HUES48 (cell line): ENCODE measurements around the gene TSPAN3.
A peak's percentile ranks its signal among the peaks of the same experiment; 100 is the strongest.

Experiments
- H3K27ac ChIP-seq: one replicate; pipeline ENCODE4 v1.7.0; 2013; ENCODE audit warnings: low read depth, low read length, inconsistent platforms
- H3K27me3 ChIP-seq: 2 replicates; pipeline ENCODE4 v1.6.1; 2013; ENCODE audit warnings: mild to moderate bottlenecking, low read length; ENCODE audit not compliant: control insufficient read depth, insufficient read depth
- H3K36me3 ChIP-seq: 2 replicates; pipeline ENCODE4 v1.6.1; 2013; ENCODE audit warnings: low read length; ENCODE audit not compliant: control insufficient read depth, insufficient read depth
- H3K4me1 ChIP-seq: 2 replicates; pipeline ENCODE4 v1.6.1; 2013; ENCODE audit warnings: mild to moderate bottlenecking, low read length; ENCODE audit not compliant: control insufficient read depth, insufficient read depth
- H3K4me3 ChIP-seq: 2 replicates; pipeline ENCODE4 v1.5.1; 2013; ENCODE audit warnings: mild to moderate bottlenecking, low read depth, low read length
- H3K9ac ChIP-seq: 2 replicates; pipeline ENCODE4 v1.6.1; 2013; ENCODE audit warnings: mild to moderate bottlenecking, low read depth, low read length, moderate library complexity
- H3K9me3 ChIP-seq: 2 replicates; pipeline ENCODE4 v1.6.1; 2013; ENCODE audit warnings: low read length; ENCODE audit not compliant: control insufficient read depth, insufficient read depth

Gene TSPAN3

DNA sequence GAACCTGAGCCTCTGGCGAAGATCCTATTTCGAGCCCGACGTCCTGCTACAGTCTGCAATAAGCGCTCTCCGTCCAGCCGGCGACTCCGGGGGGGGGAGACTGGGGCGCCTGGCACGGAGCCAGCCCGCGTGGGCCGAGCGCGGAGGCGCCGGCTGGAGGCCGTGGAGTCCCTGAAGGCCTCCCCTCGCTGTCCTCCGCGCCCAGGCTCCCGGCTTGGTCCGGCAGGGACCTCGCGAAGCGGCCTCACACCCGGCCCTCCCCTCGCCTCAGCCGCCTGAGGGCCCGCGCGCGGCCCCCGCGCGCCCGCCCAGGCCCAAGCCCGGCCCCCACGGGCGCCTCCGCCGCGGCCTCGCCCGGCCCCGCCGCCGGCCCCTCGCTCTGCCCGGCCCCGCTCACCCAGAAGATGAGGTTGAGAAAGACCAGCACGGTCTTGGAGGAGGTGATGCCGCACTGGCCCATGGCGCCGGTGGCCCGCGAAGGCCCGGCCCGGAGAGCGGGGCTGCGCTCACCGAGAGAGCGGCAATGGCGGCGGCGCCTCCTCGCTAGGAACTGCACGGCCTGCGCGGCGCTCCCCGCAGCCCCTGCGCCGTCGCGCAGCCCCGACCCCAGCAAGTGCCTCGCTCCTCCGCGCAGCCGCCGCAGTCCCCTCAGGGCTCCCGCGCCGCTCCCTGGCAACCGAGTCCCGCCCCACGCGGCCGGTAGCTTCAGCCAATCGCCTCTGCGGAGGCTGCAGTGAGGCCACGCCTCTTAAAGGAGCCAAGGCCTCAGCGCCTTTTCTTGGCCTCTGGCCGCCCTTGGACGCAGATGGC is at the start of gene TSPAN3:
TSS of gene TSPAN3 (minus strand) at position 615 of the 810 bp plus-strand sequence. CDS start at position 460, 155 bp downstream.
- H3K4me1 ChIP-seq, result peaks cover 12% of the 10 kb centered on the region
- peak within 1 kb of the TSS; percentile 78 for H3K4me3 ChIP-seq
- no peaks in the 10 kb centered on the region for H3K9me3 ChIP-seq
- H3K9ac ChIP-seq, result peak within 1 kb of the TSS; percentile 84
- H3K27ac ChIP-seq, result peak within 1 kb of the TSS; percentile 77
- peaks cover 4% of the 10 kb centered on the region for H3K27me3 ChIP-seq
- H3K36me3 ChIP-seq, result peaks cover 9% of the 10 kb centered on the region; the same call in 1 of the 2 replicates

DNA sequence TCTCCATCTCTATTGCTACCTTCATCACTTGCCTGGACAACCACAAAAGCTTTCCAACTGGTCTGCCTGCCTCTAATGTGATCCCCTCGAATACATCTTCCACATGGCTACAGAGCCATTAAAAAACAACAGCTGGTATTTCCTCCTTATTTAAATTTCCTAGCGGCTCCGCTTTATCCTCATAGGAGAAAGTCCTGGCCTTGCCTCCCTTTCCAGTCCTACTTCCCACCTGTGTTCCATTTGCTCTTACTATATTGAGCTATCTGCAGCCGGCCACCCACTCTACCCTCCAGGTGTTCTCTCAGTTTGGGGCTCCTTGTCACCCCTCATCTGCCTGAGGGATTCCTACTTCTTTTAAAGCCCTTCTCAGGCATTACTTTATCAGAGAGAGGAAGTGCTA is 49.7 kb upstream of the TSPAN3 start:
- Histone ChIP-seq H3K27ac (no peak overlapping the region), H3K4me1 (peaks cover 21% of the 10 kb centered on the region), H3K4me3 (no peak overlapping the region), H3K9me3 (no peaks in the 10 kb centered on the region), H3K27me3 (no peaks in the 10 kb centered on the region), H3K9ac (no peak overlapping the region), H3K36me3 (no peaks in the 10 kb centered on the region)

DNA sequence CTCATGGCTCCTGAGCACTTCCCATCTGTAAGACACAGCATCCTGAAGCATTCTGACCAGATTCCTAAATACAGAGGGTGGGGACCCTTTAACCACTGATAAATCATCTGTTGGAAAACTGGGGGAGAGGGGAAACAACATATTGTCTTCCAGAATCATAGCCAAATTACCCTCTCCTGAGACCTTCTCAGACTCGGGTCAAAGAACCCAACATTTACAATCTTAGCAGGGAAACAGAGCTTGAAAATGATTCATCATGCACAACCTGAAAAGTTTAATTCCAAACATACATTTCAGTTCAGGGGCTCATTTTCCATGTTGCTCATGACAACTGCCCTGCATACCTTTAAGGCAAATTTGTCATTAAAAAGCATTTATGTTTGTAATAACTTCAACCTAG is 48.5 kb upstream of the TSPAN3 start:
- Histone ChIP-seq H3K36me3 (peaks cover 5% of the 10 kb centered on the region; the same call in 1 of the 2 replicates), H3K27ac (no peak overlapping the region), H3K9me3 (no peaks in the 10 kb centered on the region), H3K4me1 (peaks cover 21% of the 10 kb centered on the region), H3K9ac (no peak overlapping the region), H3K27me3 (no peaks in the 10 kb centered on the region), H3K4me3 (no peak overlapping the region)

DNA sequence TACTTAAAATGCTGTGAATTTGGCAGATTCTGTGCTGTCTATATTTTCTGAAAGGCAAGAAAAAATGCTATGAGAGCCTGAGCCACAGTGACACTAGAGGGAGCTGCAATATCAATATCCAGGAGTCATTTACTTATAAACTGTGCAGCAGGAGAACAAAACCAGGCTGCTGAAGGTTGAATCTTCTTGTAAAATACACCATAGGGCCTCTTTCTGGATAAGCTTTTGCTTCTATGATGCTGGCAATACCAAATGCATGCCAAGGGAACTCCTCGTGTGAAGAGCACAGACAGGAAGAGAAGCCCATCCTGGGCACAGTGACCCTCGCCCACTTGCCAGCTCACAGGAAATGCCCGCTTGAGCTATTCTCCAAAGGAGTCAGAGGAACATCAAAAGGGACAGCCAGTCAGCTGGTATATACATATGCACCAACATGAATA is 48.0 kb upstream of the TSPAN3 start:
- H3K36me3 ChIP-seq, result peaks cover 7% of the 10 kb centered on the region; the same call in 1 of the 2 replicates
- no peaks in the 10 kb centered on the region for H3K27me3 ChIP-seq
- no peak overlapping the region for H3K4me3 ChIP-seq
- H3K27ac ChIP-seq, result no peak overlapping the region
- H3K4me1 ChIP-seq, result peaks cover 21% of the 10 kb centered on the region
- H3K9ac ChIP-seq, result no peak overlapping the region
- H3K9me3 ChIP-seq, result no peaks in the 10 kb centered on the region

DNA sequence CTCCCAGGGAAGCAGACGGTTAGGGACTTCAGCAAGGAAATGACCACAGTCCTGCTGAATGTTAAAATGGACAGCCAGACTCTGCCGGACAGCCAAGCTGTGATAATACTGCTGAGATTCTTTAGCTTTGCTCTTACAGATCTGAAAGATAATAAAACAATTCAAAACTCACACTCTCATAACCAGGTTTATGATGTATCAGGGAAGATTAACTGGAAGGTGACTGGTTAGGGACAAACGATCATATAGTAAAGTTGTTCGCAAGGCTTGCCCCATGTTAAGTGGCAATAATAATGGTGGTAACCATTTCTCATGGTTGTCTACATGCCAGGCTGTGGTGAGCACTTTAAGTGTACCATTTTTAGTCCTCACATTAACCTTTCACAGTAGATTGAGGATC is 44.3 kb upstream of the TSPAN3 start:
- Histone ChIP-seq H3K9ac (no peak overlapping the region), H3K27me3 (no peaks in the 10 kb centered on the region), H3K27ac (no peak overlapping the region), H3K4me3 (no peak overlapping the region), H3K36me3 (peaks cover 9% of the 10 kb centered on the region; the same call in 1 of the 2 replicates), H3K9me3 (no peaks in the 10 kb centered on the region), H3K4me1 (peaks cover 12% of the 10 kb centered on the region; the same call in 1 of the 2 replicates)

DNA sequence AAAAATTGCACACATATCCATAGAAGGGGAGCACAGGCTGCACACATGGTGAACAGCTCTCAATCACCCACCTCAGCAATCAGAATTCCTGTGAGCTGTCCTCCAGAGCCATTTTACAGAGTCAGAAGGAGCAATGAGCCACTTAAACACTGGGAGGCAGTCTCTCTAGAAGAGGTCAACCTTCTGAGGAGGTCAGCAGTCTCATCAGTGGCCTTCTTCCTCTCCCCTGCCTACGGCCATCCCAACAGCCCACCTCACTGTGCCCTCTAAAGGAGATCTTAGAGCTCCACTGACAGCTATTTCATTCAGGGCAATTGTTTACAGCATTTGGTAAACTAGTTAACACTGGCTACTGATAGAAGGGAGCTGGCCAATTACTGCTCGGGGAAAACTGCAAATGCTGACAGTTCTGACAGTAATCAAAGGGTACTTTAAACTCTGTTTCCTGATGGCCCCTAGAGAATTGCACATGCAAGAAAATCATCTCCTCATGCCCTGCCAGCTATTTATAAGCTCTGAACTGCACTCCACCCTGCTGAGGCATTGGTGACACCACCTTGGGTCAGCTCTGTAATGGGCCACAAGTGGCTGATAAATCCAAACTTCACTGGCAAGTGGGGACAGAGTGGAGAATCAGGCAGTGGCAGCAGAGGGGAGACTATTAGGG is 42.1 kb upstream of the TSPAN3 start:
- no peak overlapping the region for H3K9ac ChIP-seq
- no peaks in the 10 kb centered on the region for H3K9me3 ChIP-seq
- no peaks in the 10 kb centered on the region for H3K27me3 ChIP-seq
- no peaks in the 10 kb centered on the region for H3K4me1 ChIP-seq
- no peak overlapping the region for H3K4me3 ChIP-seq
- no peak overlapping the region for H3K27ac ChIP-seq
- H3K36me3 ChIP-seq, result peaks cover 9% of the 10 kb centered on the region; the same call in 1 of the 2 replicates

DNA sequence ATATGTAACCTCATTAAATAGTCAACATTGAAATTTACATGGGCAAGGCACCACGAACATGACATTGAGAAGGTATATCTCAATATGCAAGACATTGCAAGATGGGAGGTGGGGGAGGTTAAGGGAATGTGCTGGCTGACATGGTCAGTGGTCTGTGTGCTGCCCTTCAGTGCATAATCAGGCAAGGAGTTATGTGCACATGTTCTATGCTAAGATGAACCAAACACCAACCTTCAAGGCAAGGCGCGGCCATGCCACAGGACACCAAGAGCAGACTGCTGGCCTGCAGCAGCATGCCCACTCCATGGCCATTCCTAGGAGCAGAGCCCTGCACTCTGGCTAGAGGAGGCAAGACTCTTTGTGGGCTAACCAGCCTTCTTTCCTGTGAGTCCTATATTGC is 40.9 kb upstream of the TSPAN3 start:
- peaks cover 9% of the 10 kb centered on the region; the same call in 1 of the 2 replicates for H3K36me3 ChIP-seq
- no peak overlapping the region for H3K27ac ChIP-seq
- H3K9ac ChIP-seq, result no peak overlapping the region
- no peaks in the 10 kb centered on the region for H3K9me3 ChIP-seq
- H3K4me1 ChIP-seq, result peaks cover 3% of the 10 kb centered on the region; the same call in 1 of the 2 replicates
- no peak overlapping the region for H3K4me3 ChIP-seq
- no peaks in the 10 kb centered on the region for H3K27me3 ChIP-seq

DNA sequence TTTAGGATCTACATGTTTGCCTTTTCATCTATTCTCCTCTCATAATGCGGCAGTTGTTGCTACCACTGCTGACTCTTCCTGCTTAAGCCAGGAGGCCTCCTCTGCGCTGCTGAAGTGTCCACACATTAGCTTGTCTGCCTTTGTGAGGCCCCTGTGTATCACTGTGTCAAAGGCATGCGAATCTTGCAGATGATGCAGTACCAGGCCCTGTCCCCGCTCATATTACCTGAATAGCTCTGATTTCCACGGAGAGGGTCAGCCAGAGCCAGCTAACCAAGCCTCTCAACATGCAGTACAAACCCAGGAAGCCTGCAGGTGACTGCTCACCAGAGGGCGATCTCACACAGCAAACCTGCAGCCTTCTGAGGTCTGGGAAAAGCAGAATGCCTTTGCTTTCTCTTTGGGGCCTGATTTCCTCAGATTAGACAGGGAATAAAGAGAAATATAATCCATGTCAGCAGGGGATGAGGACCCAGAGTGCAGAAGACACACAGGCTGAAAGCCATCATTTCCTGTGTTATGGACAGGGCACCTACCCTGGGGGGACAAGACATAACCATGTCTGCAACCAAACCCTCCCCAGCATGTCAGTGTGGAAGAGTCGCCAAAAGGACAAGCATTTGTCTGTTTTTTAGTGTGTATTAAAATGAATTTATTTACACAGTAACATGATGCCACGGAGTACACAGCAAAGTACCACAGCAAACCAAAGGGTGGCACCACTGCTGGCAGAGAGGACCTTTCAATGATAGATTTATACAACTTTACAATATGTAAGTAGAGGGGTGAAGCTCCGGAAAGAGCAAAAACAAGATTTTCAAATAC is 36.8 kb upstream of the TSPAN3 start:
- Histone ChIP-seq H3K27me3 (no peaks in the 10 kb centered on the region), H3K36me3 (no peaks in the 10 kb centered on the region), H3K4me3 (no peak overlapping the region), H3K9me3 (no peaks in the 10 kb centered on the region), H3K9ac (no peak overlapping the region), H3K27ac (no peak overlapping the region), H3K4me1 (peaks cover 3% of the 10 kb centered on the region; the same call in 1 of the 2 replicates)

DNA sequence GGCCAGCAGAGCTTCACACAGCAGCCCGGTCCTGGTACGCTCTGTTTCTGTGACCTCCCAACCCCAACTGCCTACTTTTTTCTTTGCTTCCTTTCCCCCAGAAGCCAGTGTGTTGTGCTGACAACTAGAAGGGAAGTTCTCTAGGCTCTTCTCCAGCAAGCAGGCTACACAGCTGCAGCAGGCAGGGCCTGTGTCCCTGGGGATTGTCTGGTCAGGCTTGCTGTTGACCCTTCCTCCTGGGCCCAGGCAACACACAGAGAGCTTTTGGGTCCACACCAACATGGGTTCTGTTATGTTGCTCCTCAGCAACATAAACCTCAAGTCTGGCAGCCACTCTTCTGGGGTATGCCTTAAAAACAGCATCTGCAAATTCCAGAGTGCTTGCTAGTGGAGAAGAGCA is 36.2 kb upstream of the TSPAN3 start:
- no peaks in the 10 kb centered on the region for H3K36me3 ChIP-seq
- H3K27ac ChIP-seq, result no peak overlapping the region
- H3K9me3 ChIP-seq, result no peaks in the 10 kb centered on the region
- H3K9ac ChIP-seq, result no peak overlapping the region
- no peak overlapping the region for H3K4me3 ChIP-seq
- H3K4me1 ChIP-seq, result peaks cover 3% of the 10 kb centered on the region; the same call in 1 of the 2 replicates
- H3K27me3 ChIP-seq, result no peaks in the 10 kb centered on the region

DNA sequence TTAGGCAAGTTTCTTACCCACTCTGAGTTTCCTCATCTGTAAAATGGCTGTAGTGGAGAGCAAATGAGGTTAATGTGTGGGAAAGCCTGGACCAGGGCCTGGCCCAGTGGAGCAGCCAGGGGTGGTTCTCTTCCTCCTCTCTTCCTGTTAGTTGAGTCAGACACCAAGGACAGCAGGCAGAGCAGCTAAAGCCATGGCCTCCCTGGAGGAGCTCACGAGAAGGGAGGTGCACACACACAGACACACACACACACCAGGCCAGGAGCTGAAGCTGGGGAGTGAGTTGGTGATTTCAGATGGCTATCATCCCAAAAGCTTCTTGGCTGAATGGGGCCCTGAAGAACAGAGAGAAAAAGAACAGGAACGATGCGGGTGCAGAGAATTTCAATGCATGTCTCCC is 33.2 kb upstream of the TSPAN3 start:
- H3K9ac ChIP-seq, result no peak overlapping the region
- no peak overlapping the region for H3K27ac ChIP-seq

More for the DNA sequence above, 33.2 kb upstream of the TSPAN3 start:
- H3K9me3 ChIP-seq, result no peaks in the 10 kb centered on the region
- H3K36me3 ChIP-seq, result no peaks in the 10 kb centered on the region
- peaks cover 3% of the 10 kb centered on the region; the same call in 1 of the 2 replicates for H3K4me1 ChIP-seq
- H3K4me3 ChIP-seq, result no peak overlapping the region
- H3K27me3 ChIP-seq, result no peaks in the 10 kb centered on the region
